Hepatocyte (in vitro differentiated cells): ENCODE data around the gene CHID1. TPM values are rescaled to one million over a fixed set of nuclear protein-coding genes. Genes with fewer than 3 reads are reported as not detected.

Experiments used
- DNase-seq: peaks from one replicate; pipeline ENCODE4 v3.0.0-alpha.2; 2016; ENCODE audit warnings: low spot score
- H2AFZ ChIP-seq: fragments of 200-600 bp; sonication (generic); 2 replicates; pipeline ENCODE4 v1.6.0; 2016; ENCODE audit warnings: antibody characterized with exemption, mild to moderate bottlenecking
- H3K27ac ChIP-seq: fragments of 200-600 bp; sonication (generic); 2 replicates; pipeline ENCODE4 v1.5.1; 2016; ENCODE audit warnings: mild to moderate bottlenecking
- H3K27me3 ChIP-seq: fragments of 200-600 bp; sonication (generic); 2 replicates; pipeline ENCODE4 v1.6.1; 2016
- H3K36me3 ChIP-seq: fragments of 200-600 bp; sonication (generic); replicated peaks from 2 replicates; pipeline ENCODE4 v1.5.1; 2016; ENCODE audit warnings: low read depth; ENCODE audit not compliant: insufficient read depth
- H3K4me1 ChIP-seq: fragments of 200-600 bp; sonication (generic); 2 replicates; pipeline ENCODE4 v1.5.1; 2016; ENCODE audit warnings: mild to moderate bottlenecking, moderate library complexity; ENCODE audit not compliant: insufficient read depth
- H3K4me2 ChIP-seq: fragments of 200-600 bp; sonication (generic); 2 replicates; pipeline ENCODE4 v1.6.0; 2016
- H3K4me3 ChIP-seq: fragments of 200-600 bp; sonication (generic); 2 replicates; pipeline ENCODE4 v1.5.1; 2016; ENCODE audit warnings: mild to moderate bottlenecking
- H3K79me2 ChIP-seq: fragments of 200-600 bp; sonication (generic); 2 replicates; pipeline ENCODE4 v1.6.0; 2017; ENCODE audit warnings: mild to moderate bottlenecking
- H3K9me2 ChIP-seq: fragments of 200-600 bp; sonication (generic); replicated peaks from 2 replicates; pipeline ENCODE4 v1.6.0; 2017; ENCODE audit warnings: mild to moderate bottlenecking; ENCODE audit not compliant: insufficient read depth
- H3K9me3 ChIP-seq: fragments of 200-600 bp; sonication (generic); 2 replicates; pipeline ENCODE4 v1.5.1; 2016; ENCODE audit warnings: low read depth, mild to moderate bottlenecking
- H4K20me1 ChIP-seq: fragments of 200-600 bp; sonication (generic); 2 replicates; pipeline ENCODE4 v1.6.0; 2016; ENCODE audit warnings: mild to moderate bottlenecking; ENCODE audit not compliant: insufficient read depth, poor library complexity, severe bottlenecking
- CTCF ChIP-seq: fragments of 200-600 bp; sonication (generic); IDR thresholded peaks from 2 replicates; pipeline ENCODE4 v1.5.1; 2016; ENCODE audit warnings: antibody characterized with exemption, mild to moderate bottlenecking; ENCODE audit not compliant: poor library complexity
- EZH2 ChIP-seq: fragments of 200-600 bp; sonication (generic); IDR thresholded peaks from 2 replicates; pipeline ENCODE4 v1.6.1; 2016; ENCODE audit warnings: antibody characterized with exemption, mild to moderate bottlenecking, borderline replicate concordance
- EZH2phosphoT487 ChIP-seq: fragments of 200-600 bp; sonication (generic); IDR thresholded peaks from one replicate; pipeline ENCODE4 v1.6.1; 2018; ENCODE audit warnings: antibody characterized with exemption, mild to moderate bottlenecking, low read depth, moderate library complexity; ENCODE audit not compliant: unreplicated experiment, severe bottlenecking
- WGBS: methylation state at CpG from one replicate; pipeline ENCODE4 v1.1.6; 2016; ENCODE audit warnings: low lambda C conversion rate; ENCODE audit errors: missing lambda C conversion rate; 5-methylcytosine and 5-hydroxymethylcytosine counted together
- polyA plus RNA-seq: library from polyadenylated mRNA; unstranded; fragments of >200 nt; fragmentation: Nextera tagmentation; extraction: Ambion mirVana; gene quantifications from 2 replicates; pipeline ENCODE4 v1.2.1, GENCODE V29; 2016
- total RNA-seq: library from RNA; depleted of rRNA; stranded (reverse); fragments of >200 nt; gene quantifications from 2 replicates; pipeline ENCODE4 v1.2.3, GENCODE V29; 2014

Gene CHID1
- total and polyA plus RNA-seq, 2 experiments from 2014 or later, result 92.4 to 155 TPM

DNA sequence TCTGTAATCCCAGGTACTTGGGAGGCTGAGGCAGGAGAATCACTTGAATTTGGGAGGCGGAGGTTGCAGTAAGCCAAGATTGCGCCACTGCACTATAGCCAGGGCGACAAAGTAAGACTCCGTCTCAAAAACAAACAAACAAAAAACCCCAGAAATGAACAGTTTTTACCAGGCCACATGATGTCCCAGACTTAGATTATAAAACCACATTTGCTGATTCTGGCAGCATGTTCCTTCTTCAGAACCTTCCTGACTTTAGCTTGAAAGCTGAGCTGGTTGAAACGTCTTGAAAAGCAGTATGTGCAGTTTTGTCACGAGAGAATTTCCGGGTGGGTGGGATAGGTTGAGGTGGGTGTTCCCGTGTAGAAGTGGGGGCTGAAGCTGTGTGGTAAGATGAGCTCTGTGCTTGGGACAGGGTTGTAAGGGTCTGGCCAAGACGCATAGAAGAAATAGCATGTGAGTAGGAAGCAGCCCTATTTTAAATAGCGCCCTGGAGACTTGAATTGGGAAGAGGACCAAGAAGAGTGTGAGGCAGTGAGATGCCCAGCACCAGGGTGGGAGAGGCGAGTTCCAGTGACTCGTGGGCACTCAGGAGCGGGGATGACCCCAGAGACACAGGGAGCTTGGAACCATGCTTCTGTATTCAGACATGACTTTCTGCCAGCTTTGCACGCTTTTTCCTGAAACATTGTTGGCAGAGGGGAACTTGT, 22.7 kb upstream of the CHID1 start:
- H4K20me1 ChIP-seq, result peaks cover 75% of the 10 kb centered on the region
- no peak overlapping the region for H3K4me3 ChIP-seq
- no peaks in the 10 kb centered on the region for H3K36me3 ChIP-seq
- H3K9me3 ChIP-seq, result no peaks in the 10 kb centered on the region
- peak overlapping the region; percentile 14 for H3K27ac ChIP-seq
- H3K4me2 ChIP-seq, result no peak overlapping the region
- TF ChIP-seq EZH2 (no peak), CTCF (no peak), EZH2phosphoT487 (no peak)
- 74% methylated on average over 14 of the region's 14 CpGs for WGBS
- DNase-seq, result no peak
- no peaks in the 10 kb centered on the region for H3K27me3 ChIP-seq
- no peak overlapping the region for H2AFZ ChIP-seq
- peaks cover 98% of the 10 kb centered on the region for H3K79me2 ChIP-seq
- H3K4me1 ChIP-seq, result peaks cover 32% of the 10 kb centered on the region
- H3K9me2 ChIP-seq, result no peaks in the 10 kb centered on the region

DNA sequence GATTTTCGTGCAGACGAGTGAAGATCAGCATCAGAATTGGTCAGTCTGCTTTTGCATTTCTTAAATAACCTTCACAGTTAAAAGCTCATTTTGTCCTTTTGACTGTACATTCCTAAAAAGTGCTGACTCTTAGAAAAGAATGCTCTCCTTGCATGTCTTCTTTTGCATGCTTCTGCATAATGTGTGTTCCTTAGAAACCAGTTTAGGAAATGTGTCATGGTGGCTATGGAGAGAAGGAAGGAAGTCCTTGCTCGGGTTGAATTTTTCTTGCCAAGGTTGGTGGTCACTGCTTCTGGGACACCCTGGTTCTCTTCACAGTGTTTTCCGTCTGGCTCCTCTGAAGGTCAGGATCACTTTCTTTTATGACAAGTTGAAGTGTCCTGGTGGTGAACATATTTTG, 21.8 kb upstream of the CHID1 start:
- Histone ChIP-seq H4K20me1 (peaks cover 84% of the 10 kb centered on the region), H3K79me2 (peaks cover 98% of the 10 kb centered on the region), H3K4me1 (peaks cover 33% of the 10 kb centered on the region), H3K27ac (peak overlapping the region; percentile 14), H3K4me3 (no peak overlapping the region), H3K4me2 (no peak overlapping the region), H3K9me2 (no peaks in the 10 kb centered on the region), H3K9me3 (no peaks in the 10 kb centered on the region), H3K36me3 (no peaks in the 10 kb centered on the region), H2AFZ (no peak overlapping the region), H3K27me3 (no peaks in the 10 kb centered on the region)
- DNase-seq, result no peak
- 86% methylated on average over 4 of the region's 4 CpGs for WGBS
- TF ChIP-seq EZH2phosphoT487 (no peak), CTCF (no peak), EZH2 (no peak)

DNA sequence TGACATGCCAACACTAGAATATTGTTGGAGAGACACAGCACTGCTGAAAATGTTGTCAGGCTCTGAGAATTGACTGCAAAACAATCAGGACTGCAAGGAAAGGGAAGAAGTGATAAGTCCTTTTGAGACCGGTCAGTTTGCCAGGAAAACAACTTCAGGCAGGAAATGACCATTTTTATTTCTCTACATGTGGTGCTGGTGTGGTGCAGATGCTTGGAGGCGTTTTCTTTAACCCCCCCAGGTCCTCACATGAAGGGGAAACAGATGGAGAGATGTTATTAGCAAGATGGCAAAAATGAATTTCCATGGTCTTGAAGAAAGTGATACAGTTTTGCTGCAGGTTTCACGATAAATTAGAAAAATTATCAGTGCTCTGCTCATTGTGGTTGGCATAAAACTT, 20.8 kb upstream of the CHID1 start:
- H3K27ac ChIP-seq, result no peak overlapping the region
- H2AFZ ChIP-seq, result no peak overlapping the region
- no peaks in the 10 kb centered on the region for H3K36me3 ChIP-seq
- H4K20me1 ChIP-seq, result peaks cover 87% of the 10 kb centered on the region
- peaks cover 98% of the 10 kb centered on the region for H3K79me2 ChIP-seq
- DNase-seq, result no peak
- 88% methylated on average over 3 of the region's 3 CpGs for WGBS
- TF ChIP-seq EZH2phosphoT487, result no peak
- no peak for TF ChIP-seq CTCF
- TF ChIP-seq EZH2, result no peak
- H3K27me3 ChIP-seq, result no peaks in the 10 kb centered on the region
- H3K9me3 ChIP-seq, result no peaks in the 10 kb centered on the region
- no peak overlapping the region for H3K4me3 ChIP-seq
- H3K4me2 ChIP-seq, result no peak overlapping the region
- H3K9me2 ChIP-seq, result no peaks in the 10 kb centered on the region
- peaks cover 34% of the 10 kb centered on the region for H3K4me1 ChIP-seq

DNA sequence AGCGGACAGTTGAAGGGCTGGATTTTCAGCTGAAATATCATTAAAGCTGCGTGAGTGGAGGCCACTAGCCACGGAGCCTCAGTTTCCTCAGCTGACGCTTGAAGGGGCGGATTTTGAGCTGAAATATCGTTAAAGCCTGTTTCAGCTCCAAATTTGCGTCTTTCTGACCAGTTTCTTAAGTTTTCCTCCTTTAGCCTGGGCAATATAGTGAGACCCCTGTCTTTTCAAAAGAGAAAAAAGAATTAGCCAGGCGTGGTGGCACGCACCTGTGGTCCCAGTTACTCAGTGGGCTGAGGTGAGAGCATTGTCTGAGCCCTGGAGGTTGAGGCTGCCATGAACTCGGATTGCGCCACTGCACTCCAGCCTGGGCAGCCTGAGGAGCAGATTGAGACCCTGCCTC, 18.8 kb upstream of the CHID1 start:
- DNase-seq, result no peak
- Histone ChIP-seq H3K79me2 (peaks cover 83% of the 10 kb centered on the region), H4K20me1 (peaks cover 79% of the 10 kb centered on the region), H3K4me1 (peaks cover 33% of the 10 kb centered on the region), H3K27me3 (no peaks in the 10 kb centered on the region), H3K4me2 (peak overlapping the region; percentile 50), H3K9me2 (no peaks in the 10 kb centered on the region), H3K9me3 (no peaks in the 10 kb centered on the region), H3K36me3 (no peaks in the 10 kb centered on the region), H3K4me3 (no peak overlapping the region), H3K27ac (no peak overlapping the region), H2AFZ (no peak overlapping the region)
- no peak for TF ChIP-seq CTCF
- no peak for TF ChIP-seq EZH2
- TF ChIP-seq EZH2phosphoT487, result no peak
- 97% methylated on average over 11 of the region's 11 CpGs for WGBS
